A549 (cell line): ENCODE measurements around the gene DMRT1.

Experiments
- CEBPB ChIP-seq, 2 experiments: fragments of >200 bp in 1 of 2; sonication (Bioruptor Twin) in 1 of 2; formaldehyde crosslinking in 1 of 2; IDR thresholded peaks; 2 replicates each; pipeline ENCODE4 v1.6.1; 2012 to 2016
- POLR2A ChIP-seq: IDR thresholded peaks from 2 replicates; pipeline ENCODE4 v1.6.1; 2012; ENCODE audit warnings: mild to moderate bottlenecking, low read length
- ZC3H11A ChIP-seq: fragments of 450-650 bp; IDR thresholded peaks from 2 replicates; pipeline ENCODE4 v1.6.1; 2014; ENCODE audit warnings: antibody characterized with exemption, mild to moderate bottlenecking
- TF ChIP-seq, protein P1 (sequence below): fragments of >200 bp; sonication (Bioruptor Twin); formaldehyde crosslinking; IDR thresholded peaks from 3 replicates; pipeline ENCODE4 v1.5.1; 2016

DNA sequence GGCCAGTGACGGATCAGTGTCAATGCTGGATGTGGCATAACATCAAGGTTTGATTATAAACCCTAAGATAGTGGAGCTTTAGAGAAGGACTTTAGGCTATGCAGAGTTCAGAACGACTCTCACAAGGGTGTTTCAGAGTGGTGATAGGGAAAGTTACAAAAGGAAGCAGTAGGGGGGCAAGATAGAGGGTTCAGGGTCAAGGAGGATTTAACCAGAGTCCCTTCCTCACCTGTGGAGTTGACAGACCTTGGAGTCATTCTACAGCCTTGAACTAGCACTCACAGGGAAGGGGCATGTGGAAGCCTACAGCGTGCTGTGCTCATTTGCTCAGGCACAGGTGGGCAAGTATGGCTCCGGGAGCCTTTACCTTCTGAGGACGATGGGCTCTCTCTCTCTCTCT, 7.9 kb downstream of the DMRT1 start:
- no peak for TF ChIP-seq CEBPB (IDR thresholded peaks at IDR 0.05)
- TF ChIP-seq, protein P1, sequence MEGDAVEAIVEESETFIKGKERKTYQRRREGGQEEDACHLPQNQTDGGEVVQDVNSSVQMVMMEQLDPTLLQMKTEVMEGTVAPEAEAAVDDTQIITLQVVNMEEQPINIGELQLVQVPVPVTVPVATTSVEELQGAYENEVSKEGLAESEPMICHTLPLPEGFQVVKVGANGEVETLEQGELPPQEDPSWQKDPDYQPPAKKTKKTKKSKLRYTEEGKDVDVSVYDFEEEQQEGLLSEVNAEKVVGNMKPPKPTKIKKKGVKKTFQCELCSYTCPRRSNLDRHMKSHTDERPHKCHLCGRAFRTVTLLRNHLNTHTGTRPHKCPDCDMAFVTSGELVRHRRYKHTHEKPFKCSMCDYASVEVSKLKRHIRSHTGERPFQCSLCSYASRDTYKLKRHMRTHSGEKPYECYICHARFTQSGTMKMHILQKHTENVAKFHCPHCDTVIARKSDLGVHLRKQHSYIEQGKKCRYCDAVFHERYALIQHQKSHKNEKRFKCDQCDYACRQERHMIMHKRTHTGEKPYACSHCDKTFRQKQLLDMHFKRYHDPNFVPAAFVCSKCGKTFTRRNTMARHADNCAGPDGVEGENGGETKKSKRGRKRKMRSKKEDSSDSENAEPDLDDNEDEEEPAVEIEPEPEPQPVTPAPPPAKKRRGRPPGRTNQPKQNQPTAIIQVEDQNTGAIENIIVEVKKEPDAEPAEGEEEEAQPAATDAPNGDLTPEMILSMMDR: no peak
- no peak for TF ChIP-seq POLR2A
- no peak for TF ChIP-seq ZC3H11A
